Esophagus muscularis mucosa (tissue), 4 donors: ENCODE results near the gene RFX3. TPM values are rescaled to one million over a fixed set of nuclear protein-coding genes. Genes with fewer than 3 reads are reported as not detected.

Experiments
- DNase-seq: peaks from one replicate; pipeline ENCODE4 v3.0.0-alpha.2; 2017; ENCODE audit errors: extremely low spot score
- H3K27ac ChIP-seq, 4 donors: fragments of 200-600 bp; sonication (generic); replicated peaks in 1 of 4; 1 replicate in 3 of 4; 2 replicates in 1 of 4; pipeline ENCODE4 v1.5.1; 2016 to 2019; ENCODE audit warnings: mild to moderate bottlenecking in 1 of 4
- H3K27me3 ChIP-seq, 4 donors: fragments of 200-600 bp; sonication (generic); one replicate each; pipeline versions ENCODE4 v1.5.1 to v1.6.0; 2016 to 2019
- H3K36me3 ChIP-seq, 4 donors: fragments of 200-600 bp; sonication (generic); one replicate each; pipeline ENCODE4 v1.5.1; 2016 to 2019
- H3K4me1 ChIP-seq, 4 donors: fragments of 200-600 bp; sonication (generic); one replicate each; pipeline ENCODE4 v1.5.1; 2016 to 2019
- H3K4me3 ChIP-seq, 4 donors: fragments of 200-600 bp; sonication (generic); 1 replicate in 2 of 4; 2 replicates in 2 of 4; pipeline ENCODE4 v1.5.1; 2016 to 2019; ENCODE audit warnings: mild to moderate bottlenecking in 4 of 4, moderate library complexity in 1 of 4
- H3K9me3 ChIP-seq, 4 donors: fragments of 200-600 bp; sonication (generic); 1 replicate in 3 of 4; 2 replicates in 1 of 4; pipeline ENCODE4 v1.5.1; 2016 to 2019
- CTCF ChIP-seq, 3 experiments: fragments of 200-600 bp in 2 of 3; fragments of 450-650 bp in 1 of 3; sonication (generic) in 2 of 3; IDR thresholded peaks; one replicate each; pipeline ENCODE4 v1.5.1; 2017 to 2019; ENCODE audit warnings: antibody characterized with exemption in 3 of 3, mild to moderate bottlenecking in 2 of 3, moderate library complexity in 1 of 3
- EP300 ChIP-seq: sonication (generic); formaldehyde crosslinking; IDR thresholded peaks from one replicate; pipeline ENCODE4 v1.6.1; 2017; ENCODE audit warnings: antibody characterized with exemption
- POLR2A ChIP-seq: fragments of 450-650 bp; IDR thresholded peaks from one replicate; pipeline ENCODE4 v1.6.1; 2017; ENCODE audit warnings: antibody characterized with exemption, moderate library complexity, mild to moderate bottlenecking, low read depth
- POLR2AphosphoS5 ChIP-seq, 2 donors: sonication (generic); formaldehyde crosslinking; IDR thresholded peaks; one replicate each; pipeline ENCODE4 v1.6.1; 2017; ENCODE audit warnings: antibody characterized with exemption in 2 of 2
- WGBS: methylation state at CpG from one replicate; pipeline ENCODE4 v1.1.5; 2018; 5-methylcytosine and 5-hydroxymethylcytosine counted together
- intact Hi-C: fragments of 100-400 bp; cut with DNase I; formaldehyde crosslinking; loops from one replicate; pipeline ENCODE4 v1.15.1; 2023
- total RNA-seq, 4 donors: library from RNA; depleted of rRNA; stranded (reverse); fragments of >200 nt; gene quantifications; one replicate each; pipeline versions ENCODE4 v1.1.0 to v1.2.1, GENCODE V29; 2016

The RFX3 gene
- total RNA-seq, 4 donors from 2014 or later = 4.5 to 7.9 (median 5.5) TPM

- TF ChIP-seq POLR2AphosphoS5 (IDR thresholded peaks at IDR 0.05) (no peak), EP300 (no peak), POLR2A (no peak), CTCF (IDR thresholded peaks at IDR 0.05) (no peak)
- 89% methylated on average over 5 of the region's 5 CpGs for WGBS
- H3K36me3 ChIP-seq = peaks cover 0 to 32% (median 2%) of the 10 kb centered on the region in 4 donors
- H3K27me3 ChIP-seq = no peaks in the 10 kb centered on the region
- no peak for DNase-seq
- H3K4me1 ChIP-seq = no peaks in the 10 kb centered on the region
- no peak overlapping the region for H3K27ac ChIP-seq
- no peaks in the 10 kb centered on the region for H3K9me3 ChIP-seq
- intact Hi-C loops = no loop called here
- no peak overlapping the region for H3K4me3 ChIP-seq
These were observed 280.7 kb downstream of the RFX3 start for GRCh38 chr9:3244963-3245653.

- TF ChIP-seq EP300 = no peak
- TF ChIP-seq POLR2AphosphoS5 (IDR thresholded peaks at IDR 0.05) = no peak
- no peak for TF ChIP-seq CTCF (IDR thresholded peaks at IDR 0.05)
- no peak for TF ChIP-seq POLR2A
- Histone ChIP-seq H3K36me3 (peaks cover 0 to 32% (median 2%) of the 10 kb centered on the region in 4 donors), H3K4me3 (no peak overlapping the region), H3K9me3 (no peaks in the 10 kb centered on the region), H3K4me1 (no peaks in the 10 kb centered on the region), H3K27ac (no peak overlapping the region), H3K27me3 (no peaks in the 10 kb centered on the region)
- 93% methylated on average over 4 of the region's 4 CpGs for WGBS
- no peak for DNase-seq
- intact Hi-C loops = no loop called here
These were observed 282.1 kb downstream of the RFX3 start for GRCh38 chr9:3243683-3244082.

GRCh38 chr9:3241290-3241689, 284.5 kb downstream of the RFX3 start:
- WGBS = 70% methylated on average over 3 of the region's 3 CpGs
- TF ChIP-seq CTCF (IDR thresholded peaks at IDR 0.05) (no peak), EP300 (no peak)
- intact Hi-C loops = no loop called here
- peaks cover 0 to 14% (median 0%) of the 10 kb centered on the region in 4 donors for H3K36me3 ChIP-seq
- no peak for DNase-seq
- H3K4me3 ChIP-seq = no peak overlapping the region
- H3K4me1 ChIP-seq = no peaks in the 10 kb centered on the region
- no peaks in the 10 kb centered on the region for H3K27me3 ChIP-seq
- H3K9me3 ChIP-seq = no peaks in the 10 kb centered on the region
- no peak overlapping the region for H3K27ac ChIP-seq

- Histone ChIP-seq H3K27me3 (no peaks in the 10 kb centered on the region), H3K36me3 (peaks cover 0 to 9% (median 0%) of the 10 kb centered on the region in 4 donors), H3K9me3 (no peaks in the 10 kb centered on the region), H3K27ac (no peak overlapping the region), H3K4me1 (no peaks in the 10 kb centered on the region), H3K4me3 (no peak overlapping the region)
- WGBS = 65% methylated on average over 3 of the region's 3 CpGs
- no peak for DNase-seq
- intact Hi-C loops = no loop called here
- TF ChIP-seq CTCF (IDR thresholded peaks at IDR 0.05) (peak; percentile 51 to 71 (median 51)), EP300 (no peak)
These were observed 285.0 kb downstream of the RFX3 start for GRCh38 chr9:3240656-3241268.

- peaks cover 0 to 6% (median 0%) of the 10 kb centered on the region in 4 donors for H3K36me3 ChIP-seq
- H3K4me1 ChIP-seq = peaks cover 0 to 2% (median under 1%) of the 10 kb centered on the region in 4 donors
- no peak overlapping the region for H3K4me3 ChIP-seq
- no peak overlapping the region for H3K27ac ChIP-seq
- WGBS = 96% methylated on average over 4 of the region's 4 CpGs
- TF ChIP-seq POLR2A = no peak
- TF ChIP-seq POLR2AphosphoS5 (IDR thresholded peaks at IDR 0.05) = no peak
- TF ChIP-seq EP300 = no peak
- TF ChIP-seq CTCF (IDR thresholded peaks at IDR 0.05) = no peak
- DNase-seq = no peak
- H3K27me3 ChIP-seq = no peaks in the 10 kb centered on the region
- intact Hi-C loops = loop anchor here (10.0 kb wide), 1 partner anchor 56 kb away; no protein-coding TSS in a partner anchor
- H3K9me3 ChIP-seq = no peaks in the 10 kb centered on the region
These were observed 286.6 kb downstream of the RFX3 start for GRCh38 chr9:3239240-3239639.
